HG02642 (cell line): Measurements from ENCODE around the gene TSHB.
A peak's percentile ranks its signal among the peaks of the same experiment; 100 is the strongest.

Experiments used
- ATAC-seq: cut with Tn5 transposase; IDR thresholded peaks from one replicate; pipeline ENCODE4 v1.9.1; 2021; ENCODE audit warnings: mild to moderate bottlenecking; ENCODE audit not compliant: unreplicated experiment, poor library complexity

The TSHB gene

DNA sequence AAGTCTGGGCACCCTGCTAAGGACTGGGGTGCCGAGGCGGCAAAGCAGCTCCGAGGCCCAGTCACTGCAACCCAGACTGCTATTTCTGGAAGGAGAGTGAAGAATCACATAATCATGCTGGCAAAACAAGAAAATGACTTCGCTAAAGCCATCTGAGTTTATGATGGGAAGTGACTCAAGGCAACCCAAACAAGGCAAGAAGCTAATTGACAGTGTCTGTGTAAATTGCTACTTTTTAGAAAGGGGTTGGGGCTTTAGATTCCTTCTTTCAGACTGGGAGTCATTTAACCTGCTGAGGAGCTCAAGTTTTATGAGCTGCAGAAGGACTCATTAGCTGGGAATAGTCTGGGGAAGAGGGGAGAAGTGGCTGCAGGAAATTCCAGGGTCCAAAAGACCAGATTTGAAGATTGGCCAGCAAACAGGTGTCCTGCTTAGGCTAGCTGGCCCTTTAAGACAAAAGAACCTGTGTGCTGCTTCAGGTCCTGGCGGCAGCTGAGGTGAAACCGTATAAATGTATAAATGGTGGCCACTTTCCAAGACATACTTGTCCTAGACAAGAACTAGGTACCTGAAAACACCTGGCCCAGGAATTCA lies 28.1 kb downstream of the TSHB start:
- ATAC-seq: no peak

DNA sequence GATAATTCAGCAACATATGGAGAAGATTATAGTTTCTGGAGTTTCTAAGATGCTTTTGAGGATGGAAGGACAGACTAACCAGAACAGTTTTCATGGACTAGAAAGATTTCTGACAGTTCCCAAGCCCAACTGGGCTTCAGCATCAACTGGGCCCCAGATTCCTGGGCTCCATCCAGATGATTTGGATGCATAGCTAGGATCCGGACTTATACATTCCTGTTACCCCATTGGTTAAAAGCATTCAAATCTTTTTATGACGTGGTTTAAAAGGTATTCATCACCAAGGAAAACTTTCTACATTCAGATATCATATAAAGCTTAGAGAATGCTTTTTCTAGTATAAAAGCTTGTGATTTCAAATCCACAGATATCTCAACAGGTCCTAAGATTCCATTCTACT lies 29.7 kb downstream of the TSHB start:
- no peak for ATAC-seq

GRCh38 chr1:115060501-115060900 lies 30.9 kb downstream of the TSHB start:
- ATAC-seq: no peak

DNA sequence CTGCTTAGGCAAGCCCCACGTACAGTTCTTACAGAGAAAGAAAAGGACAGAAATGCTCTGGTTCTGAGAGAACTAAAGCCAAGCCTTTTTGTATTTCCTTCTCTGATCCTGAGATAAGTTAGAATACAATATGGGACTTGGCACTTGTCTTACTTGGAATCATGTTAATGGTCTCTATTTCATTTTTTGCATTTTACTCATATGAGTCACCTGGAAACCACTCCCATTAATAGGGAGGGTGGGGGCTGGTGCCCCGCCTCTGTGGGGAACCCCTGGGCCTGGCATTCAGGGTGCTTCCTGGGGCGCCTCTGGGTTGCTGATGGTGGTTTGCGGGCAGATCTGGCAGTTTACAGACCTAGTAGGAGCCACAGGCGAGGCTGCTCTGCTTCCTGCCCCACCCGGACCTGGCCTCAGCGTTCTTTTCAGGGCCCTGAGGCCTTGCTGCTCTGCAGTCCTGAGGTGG lies 32.9 kb downstream of the TSHB start:
- ATAC-seq: peak; percentile 78

- no peak for ATAC-seq
Measured at GRCh38 chr1:115063228-115063901, 33.7 kb downstream of the TSHB start.

DNA sequence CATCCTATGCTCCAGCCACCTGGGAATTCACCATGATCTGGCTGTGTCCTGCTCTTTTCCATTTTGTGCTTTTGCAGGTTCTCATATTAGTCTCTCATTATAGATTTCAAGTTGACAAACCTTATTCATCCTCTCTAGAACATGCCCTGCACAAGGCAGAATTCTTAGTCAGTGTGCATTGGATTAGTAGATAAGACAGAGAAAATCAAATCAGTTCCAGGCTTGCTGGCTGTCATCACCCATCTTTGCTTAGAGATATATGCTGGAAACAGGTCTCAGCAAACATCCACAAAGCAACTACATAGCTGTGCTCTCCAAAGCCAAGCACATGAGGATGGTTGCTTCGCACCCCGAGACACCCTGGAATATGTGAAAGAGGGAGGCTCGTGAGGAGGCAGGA lies 34.8 kb downstream of the TSHB start:
- ATAC-seq: no peak

DNA sequence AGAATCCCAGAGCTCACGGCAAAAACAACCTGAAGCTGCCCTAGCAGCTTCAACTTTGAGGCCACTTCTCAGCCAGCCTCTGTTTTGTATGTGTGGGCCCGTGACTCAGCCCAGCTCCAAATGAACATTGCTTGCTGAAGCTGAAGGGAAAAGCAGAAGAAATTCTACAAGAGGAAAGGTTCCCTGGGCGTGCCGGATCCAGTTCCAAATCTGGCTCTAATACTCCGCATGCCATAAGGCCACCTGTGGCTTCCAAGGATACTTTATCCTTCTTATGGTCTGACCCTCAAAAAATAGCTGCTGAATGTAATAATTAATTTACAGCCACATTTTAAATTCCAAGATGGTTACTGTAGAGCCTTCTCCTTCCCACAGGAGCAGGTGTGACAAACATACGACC lies 35.4 kb downstream of the TSHB start:
- ATAC-seq: no peak

GRCh38 chr1:115067161-115067859 lies 37.7 kb downstream of the TSHB start:
- ATAC-seq: no peak

DNA sequence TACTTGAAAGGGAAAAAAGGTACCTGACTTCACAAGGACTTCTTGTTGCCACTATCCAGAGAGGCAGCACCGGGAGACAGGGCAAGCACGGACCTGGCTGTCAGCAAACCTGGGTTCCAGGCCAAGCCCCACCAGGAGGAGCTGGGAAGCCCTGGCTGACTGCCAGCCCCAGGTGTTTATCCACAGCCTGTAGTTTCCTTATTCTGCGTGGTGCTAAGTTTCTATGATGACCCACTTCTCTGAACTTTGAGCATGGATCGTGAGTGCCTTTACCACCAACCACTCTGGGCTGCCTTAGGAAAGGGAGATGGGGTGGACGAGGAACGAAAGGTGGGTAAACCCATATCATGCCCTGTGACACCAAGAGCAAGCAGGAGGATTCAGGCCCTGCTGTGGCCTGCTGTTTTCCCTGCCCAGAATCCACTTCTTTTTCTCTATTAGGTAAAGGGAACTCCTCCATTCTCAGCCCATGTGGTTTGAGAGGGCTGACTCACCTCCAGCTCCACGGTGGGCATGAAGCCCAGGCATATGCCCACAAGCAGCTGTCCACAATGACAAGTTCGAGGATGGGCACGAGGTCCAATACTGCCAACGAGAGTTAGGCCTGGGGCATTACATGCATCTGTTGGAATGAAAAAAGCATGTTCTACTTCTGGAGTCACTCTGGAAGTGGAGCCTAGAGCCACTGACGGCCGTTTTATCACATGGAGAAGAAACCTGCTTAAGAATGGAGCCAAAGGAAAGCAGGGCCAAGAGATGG lies 39.4 kb downstream of the TSHB start:
- ATAC-seq: no peak

GRCh38 chr1:115069659-115070308 lies 40.2 kb downstream of the TSHB start:
- ATAC-seq: no peak

- ATAC-seq: no peak
Measured at GRCh38 chr1:115071012-115071664, 41.5 kb downstream of the TSHB start.

- ATAC-seq: no peak
Measured at GRCh38 chr1:115073298-115074087, 43.9 kb downstream of the TSHB start.

DNA sequence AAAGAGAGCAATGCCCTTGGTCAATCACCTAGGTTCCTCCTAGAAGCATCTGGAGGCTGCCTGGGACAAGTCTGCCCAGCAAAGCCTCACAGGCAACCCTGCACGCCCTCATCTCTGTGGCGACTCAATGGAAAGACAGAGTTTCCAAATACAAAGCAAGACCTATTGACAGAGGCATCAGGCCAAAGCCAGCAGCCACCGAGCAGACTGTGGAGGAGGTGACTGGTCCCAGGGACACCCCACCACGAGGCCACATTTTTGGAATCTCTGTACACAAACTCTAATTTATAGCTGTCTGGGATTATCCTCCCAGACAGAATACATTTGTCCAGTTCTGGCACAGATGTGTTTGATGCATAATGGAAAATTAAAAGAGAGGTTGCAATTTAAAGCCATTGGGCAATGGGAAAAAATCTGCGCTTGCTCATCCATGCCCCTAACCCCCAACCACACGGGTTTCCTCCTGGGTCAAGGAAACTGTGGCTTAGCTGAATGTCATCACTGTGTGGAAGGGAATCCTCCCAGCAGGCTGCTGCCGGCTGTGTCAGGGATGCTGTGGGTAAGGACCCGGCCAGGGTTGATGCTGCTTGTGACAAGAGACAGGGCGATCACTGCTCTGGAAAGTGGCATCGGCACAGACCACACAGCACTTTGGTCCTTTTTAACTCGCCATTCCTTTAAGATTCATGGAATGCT lies 45.4 kb downstream of the TSHB start:
- ATAC-seq: no peak

DNA sequence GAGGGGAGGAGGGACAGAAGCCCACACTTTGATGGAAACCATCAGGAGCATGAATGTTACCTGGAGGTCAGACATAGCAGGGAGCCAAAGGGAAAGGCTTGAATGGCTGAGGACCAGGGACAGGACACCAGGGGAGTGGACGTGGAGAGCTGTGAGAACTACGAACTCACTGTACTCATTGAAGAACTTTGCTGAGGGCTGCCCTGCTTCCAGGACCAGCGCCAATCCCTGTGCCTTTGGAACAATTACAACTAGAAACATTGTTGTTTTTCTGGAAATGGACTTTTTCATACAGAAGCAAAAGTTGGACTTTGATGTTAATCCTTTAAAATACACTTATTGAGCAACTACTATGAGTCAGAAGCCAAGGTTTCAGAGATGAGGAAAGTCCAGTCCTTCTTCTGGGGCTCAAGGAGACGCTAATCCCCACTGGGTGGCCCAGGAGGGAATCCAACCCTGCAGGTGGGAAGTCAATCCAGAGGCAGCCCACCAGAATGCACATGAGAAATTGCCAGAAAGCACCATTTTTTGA lies 46.8 kb downstream of the TSHB start:
- no peak for ATAC-seq

DNA sequence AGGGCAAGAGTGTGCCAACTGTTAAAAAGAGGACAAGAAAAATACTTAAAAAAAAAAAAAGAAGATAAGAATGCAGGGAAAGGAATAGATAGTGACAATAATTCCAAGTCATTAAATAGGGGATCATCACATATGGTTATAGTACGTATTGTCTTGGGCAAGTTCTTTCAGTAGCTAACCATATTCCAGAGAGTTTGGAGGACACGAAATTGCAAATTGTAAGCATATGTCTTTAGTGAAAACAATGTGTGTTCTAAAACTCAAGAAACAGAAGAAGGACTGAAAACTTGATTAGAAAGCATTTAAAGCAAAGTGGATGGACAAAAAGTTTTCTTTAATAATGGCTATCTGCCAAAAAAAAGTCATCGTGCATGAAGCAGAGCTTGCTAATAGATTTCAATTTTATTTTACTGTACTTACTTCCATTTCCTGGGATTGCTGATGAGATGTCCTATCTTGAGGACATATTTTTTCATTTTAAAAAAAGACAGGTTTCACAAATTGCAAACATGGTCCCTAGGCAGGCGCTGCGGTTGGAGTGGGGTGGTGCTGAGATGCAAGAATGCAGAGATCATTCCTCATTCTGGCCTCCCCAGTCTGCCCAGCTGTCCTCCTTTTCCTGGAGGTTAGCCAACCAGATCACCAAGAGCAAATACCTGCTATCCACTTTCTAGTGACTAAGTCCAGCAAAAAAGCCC lies 47.8 kb downstream of the TSHB start:
- no peak for ATAC-seq

DNA sequence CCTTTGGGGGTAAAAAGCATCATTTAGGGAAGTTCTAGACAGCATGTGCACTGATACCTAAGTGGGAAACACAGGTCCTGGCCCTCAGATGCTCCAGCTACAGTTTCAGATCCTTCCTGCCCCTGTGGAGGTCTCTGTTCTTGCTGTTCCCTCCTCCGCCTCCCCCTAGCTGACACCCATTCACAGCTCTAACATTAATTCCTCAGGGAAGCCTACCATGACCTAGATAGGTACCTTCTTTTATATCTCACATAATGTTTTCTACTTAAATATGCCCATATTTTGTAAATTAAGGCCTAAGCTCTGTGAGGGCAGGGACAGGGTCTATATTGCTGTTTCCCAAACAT lies 48.3 kb downstream of the TSHB start:
- ATAC-seq: no peak

GRCh38 chr1:115078708-115079107 lies 49.1 kb downstream of the TSHB start:
- no peak for ATAC-seq

DNA sequence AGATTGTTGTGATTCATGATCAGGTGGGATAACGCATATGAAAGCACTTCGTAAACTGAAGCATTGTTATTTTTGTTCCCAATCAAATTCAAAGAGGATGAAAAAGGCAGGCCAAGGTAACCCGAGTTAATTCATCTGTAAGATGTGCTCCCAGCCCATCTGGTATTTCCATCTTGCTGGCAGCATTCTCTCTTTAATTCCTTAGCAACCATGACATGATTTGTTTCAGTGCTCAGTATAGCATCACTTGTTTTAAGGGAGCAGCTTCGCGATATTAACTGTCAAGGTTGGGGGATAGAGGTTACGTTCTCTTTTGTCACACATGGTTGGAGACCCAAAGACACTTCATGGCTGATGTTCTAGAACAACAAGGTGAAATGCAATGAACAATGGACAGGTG lies 53.3 kb downstream of the TSHB start:
- no peak for ATAC-seq
